ACC112 (cell line): Measurements from ENCODE around the gene SLC16A13.

ENCODE experiments used
- H2AFZ ChIP-seq: fragments of 200-600 bp; sonication (generic); one replicate; pipeline ENCODE4 v1.6.0; 2017; ENCODE audit warnings: antibody characterized with exemption, low read length; ENCODE audit not compliant: unreplicated experiment
- H3K27ac ChIP-seq: fragments of 200-600 bp; sonication (generic); 2 replicates; pipeline ENCODE4 v1.5.1; 2014; ENCODE audit warnings: low read depth, mild to moderate bottlenecking, antibody characterized with exemption, low read length, moderate library complexity
- H3K27me3 ChIP-seq: fragments of 200-600 bp; sonication (generic); 2 replicates; pipeline ENCODE4 v1.6.1; 2014; ENCODE audit warnings: mild to moderate bottlenecking, antibody characterized with exemption, low read length, moderate library complexity, mixed read lengths; ENCODE audit not compliant: insufficient read depth
- H3K36me3 ChIP-seq: fragments of 200-600 bp; sonication (generic); 2 replicates; pipeline ENCODE4 v1.6.1; 2016; ENCODE audit warnings: mild to moderate bottlenecking, antibody characterized with exemption, low read length, moderate library complexity, mixed read lengths; ENCODE audit not compliant: insufficient read depth
- H3K4me1 ChIP-seq: fragments of 200-600 bp; sonication (generic); one replicate; pipeline ENCODE4 v1.6.1; 2016; ENCODE audit warnings: low read length, mixed read lengths; ENCODE audit not compliant: insufficient read depth, unreplicated experiment, control insufficient read depth
- H3K4me3 ChIP-seq: fragments of 200-600 bp; sonication (generic); 2 replicates; pipeline ENCODE4 v1.5.1; 2014; ENCODE audit warnings: mild to moderate bottlenecking, low read depth, low read length
- H3K79me2 ChIP-seq: fragments of 200-600 bp; sonication (generic); one replicate; pipeline ENCODE4 v1.6.0; 2016; ENCODE audit warnings: low read length; ENCODE audit not compliant: control insufficient read depth, unreplicated experiment, insufficient read depth

SLC16A13 gene

DNA sequence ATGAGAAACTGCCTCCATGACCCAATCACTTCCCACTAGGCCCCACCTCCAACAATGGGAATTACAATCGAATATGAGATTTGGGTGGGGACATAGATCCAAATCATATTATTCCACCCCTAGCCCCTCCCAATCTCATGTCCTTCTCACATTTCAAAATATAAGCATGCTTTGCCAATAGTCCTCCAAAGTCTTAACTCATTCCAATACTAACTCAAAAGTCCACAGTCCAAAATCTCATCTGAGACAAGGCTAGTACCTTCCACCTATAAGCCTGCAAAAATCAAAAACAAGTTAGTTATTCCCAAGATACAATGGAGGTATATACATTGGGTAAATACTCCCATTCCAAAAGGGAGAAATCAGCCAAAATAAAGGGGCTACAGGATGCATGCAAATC is 31.4 kb downstream of the SLC16A13 start:
- Histone ChIP-seq H3K36me3 (no peaks in the 10 kb centered on the region), H3K4me1 (peaks cover 11% of the 10 kb centered on the region), H3K27me3 (peaks cover 11% of the 10 kb centered on the region), H3K27ac (no peak overlapping the region), H3K4me3 (no peak overlapping the region), H2AFZ (no peak overlapping the region), H3K79me2 (no peaks in the 10 kb centered on the region)

DNA sequence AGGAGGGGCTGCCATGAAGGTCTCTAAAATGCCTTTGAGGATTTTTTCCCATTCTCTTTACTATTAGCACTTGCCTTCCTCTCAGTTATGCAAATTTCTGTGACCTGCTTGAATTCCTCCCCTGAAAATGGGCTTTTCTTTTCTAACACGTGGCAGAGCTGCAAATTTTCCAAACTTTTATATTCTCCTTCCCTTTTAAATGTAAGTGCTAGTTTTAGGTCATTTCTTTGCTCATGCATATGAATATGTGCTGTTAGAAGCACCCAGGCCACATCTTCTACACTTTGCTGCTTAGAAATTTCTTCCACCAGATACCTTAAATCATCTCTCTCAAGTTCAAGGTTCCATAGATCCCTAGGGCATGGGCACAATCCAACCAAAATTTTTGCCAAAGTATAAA is 32.5 kb downstream of the SLC16A13 start:
- Histone ChIP-seq H2AFZ (no peak overlapping the region), H3K4me3 (no peak overlapping the region), H3K27ac (no peak overlapping the region), H3K27me3 (peaks cover 22% of the 10 kb centered on the region), H3K79me2 (no peaks in the 10 kb centered on the region), H3K4me1 (peaks cover 6% of the 10 kb centered on the region), H3K36me3 (no peaks in the 10 kb centered on the region)

DNA sequence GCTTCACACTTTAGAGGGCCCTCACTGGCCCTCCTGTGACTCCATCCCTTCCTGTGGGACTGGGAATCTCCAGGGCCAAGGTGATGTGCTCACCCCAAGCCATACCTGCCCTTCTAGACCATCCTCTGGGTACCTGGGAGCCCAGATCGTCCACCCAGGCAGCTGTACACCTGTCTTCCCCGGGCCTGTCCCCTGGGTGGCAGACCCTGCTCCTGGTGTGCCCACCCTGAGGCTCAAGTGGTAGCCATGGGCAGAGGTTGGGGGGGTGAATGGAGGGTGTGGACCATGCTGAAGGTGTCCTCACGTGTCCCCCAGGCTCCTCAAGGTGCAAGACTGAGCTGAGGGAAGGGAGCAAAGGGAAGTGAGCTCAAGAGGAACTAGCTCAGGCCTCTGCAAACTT is 34.9 kb downstream of the SLC16A13 start:
- H3K4me3 ChIP-seq, result no peak overlapping the region
- no peak overlapping the region for H2AFZ ChIP-seq
- H3K4me1 ChIP-seq, result no peaks in the 10 kb centered on the region
- no peaks in the 10 kb centered on the region for H3K36me3 ChIP-seq
- H3K79me2 ChIP-seq, result no peaks in the 10 kb centered on the region
- no peak overlapping the region for H3K27ac ChIP-seq
- peaks cover 29% of the 10 kb centered on the region for H3K27me3 ChIP-seq

DNA sequence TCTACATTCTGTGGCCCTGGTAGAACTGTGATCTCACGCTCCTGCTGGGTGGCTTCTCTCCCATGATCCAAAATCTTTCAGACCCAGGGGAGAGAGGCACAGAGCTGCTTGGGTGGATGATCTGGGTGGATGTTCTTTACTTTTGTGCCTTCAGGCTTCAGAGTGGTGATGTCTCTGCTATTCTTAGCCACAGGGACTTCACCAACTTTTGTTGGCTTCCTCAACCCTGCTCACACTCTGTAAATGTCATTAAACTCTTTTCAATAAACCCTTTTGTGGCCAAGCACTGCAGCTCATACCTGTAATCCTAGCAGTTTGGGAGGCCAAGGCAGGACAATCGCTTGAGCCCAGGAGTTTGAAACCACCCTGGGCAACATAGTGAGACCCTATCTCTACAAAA is 36.6 kb downstream of the SLC16A13 start:
- Histone ChIP-seq H3K4me1 (no peaks in the 10 kb centered on the region), H3K36me3 (no peaks in the 10 kb centered on the region), H2AFZ (no peak overlapping the region), H3K27ac (no peak overlapping the region), H3K79me2 (no peaks in the 10 kb centered on the region), H3K4me3 (no peak overlapping the region), H3K27me3 (peaks cover 29% of the 10 kb centered on the region)

DNA sequence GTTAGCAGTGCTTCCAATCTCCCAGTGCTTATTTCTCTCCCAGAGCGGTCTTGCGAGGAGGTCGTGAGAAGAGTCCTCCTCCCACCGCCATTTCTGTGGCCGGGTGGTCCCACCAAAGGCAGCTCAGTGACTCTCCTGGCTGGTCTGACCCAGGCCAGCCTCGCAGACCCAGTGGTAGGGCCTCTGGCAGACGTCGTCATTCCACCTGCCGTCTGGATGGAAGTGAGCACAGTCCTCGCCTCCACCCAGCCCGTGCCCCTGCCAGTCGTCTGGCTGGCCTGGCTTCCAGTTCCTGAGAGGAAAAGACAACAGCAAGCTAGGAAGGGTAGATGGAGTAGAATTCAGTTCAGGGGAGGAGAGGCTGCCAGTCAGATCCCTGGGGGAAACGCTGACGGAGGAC is 39.1 kb downstream of the SLC16A13 start:
- Histone ChIP-seq H3K4me3 (no peak overlapping the region), H3K79me2 (no peaks in the 10 kb centered on the region), H3K27ac (no peak overlapping the region), H3K36me3 (no peaks in the 10 kb centered on the region), H3K27me3 (peaks cover 31% of the 10 kb centered on the region), H2AFZ (no peak overlapping the region), H3K4me1 (no peaks in the 10 kb centered on the region)

DNA sequence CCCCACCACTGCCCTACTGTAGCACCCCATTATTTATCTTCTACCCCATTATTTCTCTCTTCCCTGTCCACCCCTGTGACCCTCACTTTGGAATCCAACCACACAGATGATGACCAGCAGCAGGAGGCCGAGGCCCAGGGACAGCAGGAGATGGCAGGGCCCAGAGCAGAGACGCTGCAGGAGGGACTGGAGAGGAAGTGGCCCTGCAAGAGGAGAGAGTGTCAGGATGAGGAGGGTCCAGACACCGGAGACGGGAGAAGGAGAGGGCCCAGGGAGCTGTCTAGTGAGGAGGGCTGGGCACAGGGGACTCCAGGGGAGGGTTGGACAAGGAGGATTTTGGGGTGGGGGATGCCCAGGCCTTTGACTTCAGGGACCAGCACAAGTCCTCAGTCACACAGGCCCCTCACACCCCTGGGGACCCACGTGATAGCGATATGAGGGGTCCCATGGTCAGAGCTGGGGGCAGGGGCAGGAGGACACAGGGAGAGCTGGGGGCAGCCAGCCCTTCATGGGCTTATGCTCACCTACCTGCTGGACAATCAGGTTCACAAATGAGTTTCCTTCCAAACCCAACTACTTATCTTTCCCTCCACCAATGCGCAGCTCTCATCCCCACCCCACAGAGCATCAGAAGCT is 42.2 kb downstream of the SLC16A13 start:
- Histone ChIP-seq H3K36me3 (no peaks in the 10 kb centered on the region), H3K27me3 (peaks cover 23% of the 10 kb centered on the region), H3K27ac (no peak overlapping the region), H3K4me3 (no peak overlapping the region), H3K4me1 (no peaks in the 10 kb centered on the region), H3K79me2 (no peaks in the 10 kb centered on the region), H2AFZ (no peak overlapping the region)

DNA sequence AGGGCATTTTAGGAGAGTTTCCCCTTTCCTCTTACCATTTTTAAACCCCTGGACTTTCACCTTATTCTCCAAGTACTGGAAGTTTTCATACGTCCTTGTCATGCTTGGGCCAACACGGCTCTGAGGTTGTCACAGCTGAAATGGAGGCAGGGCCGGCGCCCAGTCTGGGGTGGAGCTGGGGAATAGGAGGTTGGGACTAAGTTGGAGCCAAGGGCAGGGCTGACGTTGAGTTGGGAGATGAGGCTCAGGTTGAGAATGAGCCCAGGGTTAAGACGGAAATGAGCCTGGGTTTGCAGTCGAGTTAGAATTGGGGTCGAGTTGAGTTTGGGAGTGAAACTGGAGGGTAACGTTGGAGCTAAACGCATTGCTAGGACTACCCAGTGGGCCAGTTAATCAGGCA is 42.9 kb downstream of the SLC16A13 start:
- H3K27ac ChIP-seq, result no peak overlapping the region
- peaks cover 4% of the 10 kb centered on the region for H3K4me1 ChIP-seq
- H3K27me3 ChIP-seq, result peaks cover 19% of the 10 kb centered on the region
- H3K36me3 ChIP-seq, result no peaks in the 10 kb centered on the region
- H2AFZ ChIP-seq, result no peak overlapping the region
- no peak overlapping the region for H3K4me3 ChIP-seq
- no peaks in the 10 kb centered on the region for H3K79me2 ChIP-seq

DNA sequence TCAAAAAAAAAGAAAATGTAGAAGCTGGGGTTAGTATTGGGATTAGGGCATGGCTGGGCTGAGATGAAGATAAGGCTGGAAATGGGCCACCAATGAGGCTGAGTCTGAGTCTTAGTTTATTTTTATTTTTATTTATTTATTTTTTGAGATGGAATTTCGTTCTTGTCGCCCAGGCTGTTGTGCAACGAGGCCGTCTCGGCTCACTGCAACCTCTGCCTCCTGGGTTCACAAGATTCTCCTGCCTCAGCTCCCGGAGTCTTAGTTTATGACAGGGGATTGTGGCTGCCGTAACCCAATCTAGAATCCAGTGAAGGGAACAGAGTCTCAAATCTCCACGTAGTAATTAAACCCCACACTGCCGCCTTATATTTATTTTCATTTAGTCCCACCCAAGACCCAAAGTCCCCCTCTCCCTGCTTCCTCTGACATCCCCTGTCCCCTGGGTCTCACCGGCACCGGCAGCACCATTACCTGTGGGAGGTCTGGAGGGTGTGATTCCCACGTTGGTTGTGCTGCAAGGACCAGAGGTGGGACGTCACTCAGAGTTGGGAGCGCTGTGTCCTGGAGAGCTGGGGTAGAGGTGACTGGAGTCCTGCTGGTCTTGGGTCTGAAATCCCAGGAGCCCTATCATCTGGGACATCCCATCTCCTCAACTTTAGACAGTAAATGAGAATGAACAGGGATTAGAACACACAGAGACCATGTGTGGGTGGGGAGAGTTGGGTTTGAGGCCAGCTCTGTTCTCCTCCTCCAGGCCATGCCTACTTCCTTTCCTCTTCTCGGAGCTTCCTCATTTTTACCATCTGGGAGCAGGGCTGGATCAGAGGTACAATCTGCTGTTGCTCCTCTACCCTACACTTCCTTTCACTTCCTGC is 44.0 kb downstream of the SLC16A13 start, which contains the start of gene CLEC10A:
CLEC10A (minus strand) TSS at position 671 of the 875 bp plus-strand sequence. CDS start 1,439 bp downstream, outside the sequence.
- H2AFZ ChIP-seq, result no peak within 1 kb of the TSS
- H3K4me1 ChIP-seq, result peaks cover 8% of the 10 kb centered on the region
- H3K36me3 ChIP-seq, result no peaks in the 10 kb centered on the region
- H3K27ac ChIP-seq, result no peak within 1 kb of the TSS
- no peak within 1 kb of the TSS for H3K4me3 ChIP-seq
- peaks cover 13% of the 10 kb centered on the region for H3K27me3 ChIP-seq
- H3K79me2 ChIP-seq, result no peaks in the 10 kb centered on the region

DNA sequence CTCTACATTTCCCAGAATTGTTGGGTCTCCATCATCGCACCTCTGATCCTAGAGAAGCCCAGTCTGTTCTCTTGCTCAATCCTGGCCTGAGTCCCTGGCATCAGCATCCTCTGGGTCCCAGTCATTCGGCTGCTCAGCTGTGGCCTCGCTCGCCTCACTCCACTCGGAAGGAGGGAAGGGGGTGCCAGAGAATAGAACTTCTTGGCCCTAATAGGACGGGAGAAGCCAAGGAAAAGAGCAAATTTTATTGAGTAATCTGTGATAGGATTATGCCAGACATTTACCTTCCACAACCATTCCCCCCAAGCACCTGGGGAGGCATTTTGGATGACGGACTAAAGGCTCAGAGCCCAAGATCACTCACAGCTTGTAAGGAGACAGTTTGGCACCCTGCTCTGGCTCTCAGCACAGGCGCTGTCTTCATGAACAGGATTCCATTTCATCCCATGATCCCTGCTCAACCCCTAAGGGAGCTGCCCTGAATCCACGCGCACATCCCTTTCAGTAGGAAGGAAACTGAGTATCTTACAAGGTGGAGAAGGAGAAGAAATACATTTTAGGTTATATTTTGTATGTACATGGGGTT is 44.7 kb downstream of the SLC16A13 start:
- no peaks in the 10 kb centered on the region for H3K79me2 ChIP-seq
- H3K27me3 ChIP-seq, result peaks cover 13% of the 10 kb centered on the region
- H3K27ac ChIP-seq, result no peak overlapping the region
- no peak overlapping the region for H3K4me3 ChIP-seq
- no peaks in the 10 kb centered on the region for H3K36me3 ChIP-seq
- no peak overlapping the region for H2AFZ ChIP-seq
- H3K4me1 ChIP-seq, result peaks cover 8% of the 10 kb centered on the region

DNA sequence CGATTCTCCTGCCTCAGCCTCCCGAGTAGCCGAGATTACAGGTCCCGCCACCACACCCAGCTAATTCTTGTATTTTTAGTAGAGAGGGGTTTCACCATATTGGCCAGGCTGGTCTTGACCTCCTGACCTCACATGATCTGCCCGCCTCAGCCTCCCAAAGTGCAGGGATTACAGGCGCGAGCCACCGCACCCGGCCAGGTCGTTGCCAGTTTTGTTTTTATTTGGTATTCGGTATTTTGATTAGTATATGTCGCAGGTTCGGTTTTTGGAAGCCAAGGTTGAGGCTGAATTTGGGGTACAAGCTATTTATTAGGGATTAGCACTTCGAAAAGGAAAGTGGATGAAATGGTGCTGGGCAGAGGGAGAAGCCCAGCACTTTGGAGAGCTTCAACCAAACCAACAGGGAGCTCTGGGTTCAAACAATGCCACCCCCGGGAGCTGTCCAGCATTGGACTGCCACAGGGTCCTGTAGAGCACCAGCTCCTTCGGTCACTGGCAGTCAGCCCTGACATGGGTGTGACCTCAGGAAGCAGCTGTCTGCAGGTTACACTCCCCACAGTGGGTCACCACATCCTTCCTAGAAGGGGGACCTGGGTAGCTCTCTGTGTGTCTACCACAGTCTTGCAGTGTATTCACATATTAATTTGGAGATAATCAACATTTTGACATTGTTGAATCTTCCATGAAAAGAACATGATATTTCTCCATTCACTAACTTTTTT is 45.7 kb downstream of the SLC16A13 start:
- Histone ChIP-seq H3K79me2 (no peaks in the 10 kb centered on the region), H3K27ac (no peak overlapping the region), H3K27me3 (peaks cover 13% of the 10 kb centered on the region), H2AFZ (no peak overlapping the region), H3K4me1 (peaks cover 8% of the 10 kb centered on the region), H3K36me3 (no peaks in the 10 kb centered on the region), H3K4me3 (no peak overlapping the region)
